ENCODE measurements around the gene ZNF324. TPM values are rescaled to one million over a fixed set of nuclear protein-coding genes. Genes with fewer than 3 reads are reported as not detected.

The ZNF324 gene
- total RNA-seq, 2 experiments from 2014 or later, result 11.9 to 23.3 TPM

DNA sequence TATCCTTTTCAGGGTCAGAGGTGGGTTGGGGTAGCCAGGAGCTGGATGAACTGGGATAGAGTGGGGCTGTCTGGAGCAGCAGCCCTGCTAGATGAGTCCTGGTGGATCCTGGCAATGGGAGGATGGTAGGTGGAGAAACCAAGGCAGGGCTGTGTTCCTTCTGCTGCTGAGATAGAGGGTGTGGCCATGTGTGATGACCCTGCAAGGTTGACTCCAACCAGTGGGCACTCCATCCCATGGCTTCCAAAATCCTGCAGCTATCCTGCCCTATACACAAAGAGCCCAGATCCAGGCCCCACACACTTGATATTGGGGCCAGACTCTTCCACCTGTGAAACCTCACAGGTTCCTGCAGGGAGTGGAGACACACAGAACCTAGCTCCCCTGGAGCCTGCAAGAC, 6.9 kb downstream of the ZNF324 start:
- BruUV-seq (replicated peaks), result no TSS peak
- Histone ChIP-seq H3K9me2 (ENCODE audit: insufficient read depth, low read length) (no peaks in the 10 kb centered on the region), H4K20me1 (ENCODE audit: insufficient read depth, low read length) (no peaks in the 10 kb centered on the region), H3K36me3 (ENCODE audit: insufficient read depth, low read length) (peaks cover 25% of the 10 kb centered on the region), H3K4me3 (ENCODE audit: low read depth, low read length, poor library complexity, severe bottlenecking) (no peak overlapping the region), H3K4me1 (ENCODE audit: insufficient read depth, low read length, poor library complexity, severe bottlenecking) (peaks cover 20% of the 10 kb centered on the region), H3K9me3 (ENCODE audit: low read length) (no peaks in the 10 kb centered on the region), H3K79me2 (ENCODE audit: insufficient read depth, low read depth, low read length) (no peaks in the 10 kb centered on the region), H3K27ac (ENCODE audit: low read depth, low read length, poor library complexity, severe bottlenecking) (no peak overlapping the region), H3K4me2 (ENCODE audit: low read length) (no peak overlapping the region), H2AFZ (ENCODE audit: low read length) (no peak overlapping the region)
- TF ChIP-seq, protein P1, sequence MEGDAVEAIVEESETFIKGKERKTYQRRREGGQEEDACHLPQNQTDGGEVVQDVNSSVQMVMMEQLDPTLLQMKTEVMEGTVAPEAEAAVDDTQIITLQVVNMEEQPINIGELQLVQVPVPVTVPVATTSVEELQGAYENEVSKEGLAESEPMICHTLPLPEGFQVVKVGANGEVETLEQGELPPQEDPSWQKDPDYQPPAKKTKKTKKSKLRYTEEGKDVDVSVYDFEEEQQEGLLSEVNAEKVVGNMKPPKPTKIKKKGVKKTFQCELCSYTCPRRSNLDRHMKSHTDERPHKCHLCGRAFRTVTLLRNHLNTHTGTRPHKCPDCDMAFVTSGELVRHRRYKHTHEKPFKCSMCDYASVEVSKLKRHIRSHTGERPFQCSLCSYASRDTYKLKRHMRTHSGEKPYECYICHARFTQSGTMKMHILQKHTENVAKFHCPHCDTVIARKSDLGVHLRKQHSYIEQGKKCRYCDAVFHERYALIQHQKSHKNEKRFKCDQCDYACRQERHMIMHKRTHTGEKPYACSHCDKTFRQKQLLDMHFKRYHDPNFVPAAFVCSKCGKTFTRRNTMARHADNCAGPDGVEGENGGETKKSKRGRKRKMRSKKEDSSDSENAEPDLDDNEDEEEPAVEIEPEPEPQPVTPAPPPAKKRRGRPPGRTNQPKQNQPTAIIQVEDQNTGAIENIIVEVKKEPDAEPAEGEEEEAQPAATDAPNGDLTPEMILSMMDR (conservative IDR thresholded peaks at IDR 0.05; ENCODE audit: low read length), result no peak
- TF ChIP-seq EZH2phosphoT487 (IDR thresholded peaks at IDR 0.05; ENCODE audit: borderline replicate concordance, low read depth, low read length), result no peak
- DNase-seq (ENCODE audit: low spot score), result no peak
- intact Hi-C loops (cut with micrococcal nuclease; ENCODE audit: unreplicated experiment), result no loop called here
- ChIA-PET CTCF (ENCODE audit: unreplicated experiment) (no interaction called here), POLR2A (no interaction called here)

DNA sequence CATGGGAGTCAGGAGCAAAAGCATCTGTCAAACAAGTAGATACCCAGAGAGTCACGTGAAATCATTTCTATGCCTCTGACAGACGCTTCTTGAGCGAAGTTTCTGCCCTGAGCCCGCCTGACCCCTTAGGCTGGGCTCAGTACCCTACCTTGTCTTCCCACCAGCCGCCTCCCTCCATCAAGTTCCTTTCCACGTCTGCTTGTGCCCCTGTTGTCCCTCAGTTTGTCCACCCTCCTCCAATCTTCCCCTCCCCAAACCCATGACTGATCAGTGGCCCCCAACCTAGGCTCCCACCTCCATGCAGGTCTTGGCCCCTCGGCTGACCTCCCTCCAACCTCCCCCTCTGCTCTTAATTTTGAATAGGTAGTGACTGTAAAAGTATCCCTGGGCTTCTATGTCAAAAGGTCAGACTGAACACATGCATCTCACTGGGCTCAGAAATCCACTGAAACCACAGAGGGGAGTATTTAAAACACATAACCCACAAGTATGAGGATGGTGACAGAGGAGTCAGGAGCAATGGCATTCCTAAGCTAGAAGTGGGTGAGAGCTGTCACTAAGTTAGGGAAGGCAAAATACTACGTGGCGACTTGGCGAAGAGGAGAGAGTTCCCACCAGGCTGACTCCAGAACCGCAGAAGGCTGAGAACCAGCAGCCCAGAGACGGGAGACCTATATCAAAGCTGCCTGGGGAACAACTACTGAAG, 7.6 kb downstream of the ZNF324 start:
- Histone ChIP-seq H3K79me2 (ENCODE audit: insufficient read depth, low read depth, low read length) (no peaks in the 10 kb centered on the region), H3K4me3 (ENCODE audit: low read depth, low read length, poor library complexity, severe bottlenecking) (no peak overlapping the region), H3K36me3 (ENCODE audit: insufficient read depth, low read length) (peaks cover 19% of the 10 kb centered on the region), H3K4me2 (ENCODE audit: low read length) (peak overlapping the region; percentile 92), H3K4me1 (ENCODE audit: insufficient read depth, low read length, poor library complexity, severe bottlenecking) (peaks cover 20% of the 10 kb centered on the region), H2AFZ (ENCODE audit: low read length) (no peak overlapping the region), H3K9me3 (ENCODE audit: low read length) (no peaks in the 10 kb centered on the region), H4K20me1 (ENCODE audit: insufficient read depth, low read length) (no peaks in the 10 kb centered on the region), H3K27ac (ENCODE audit: low read depth, low read length, poor library complexity, severe bottlenecking) (no peak overlapping the region), H3K9me2 (ENCODE audit: insufficient read depth, low read length) (no peaks in the 10 kb centered on the region)
- intact Hi-C loops (cut with micrococcal nuclease; ENCODE audit: unreplicated experiment), result no loop called here
- TF ChIP-seq EZH2phosphoT487 (IDR thresholded peaks at IDR 0.05; ENCODE audit: borderline replicate concordance, low read depth, low read length), result no peak
- TF ChIP-seq, protein P1 (conservative IDR thresholded peaks at IDR 0.05; ENCODE audit: low read length), result no peak
- DNase-seq (ENCODE audit: low spot score), result no peak
- CTCF ChIA-PET (ENCODE audit: unreplicated experiment), result no interaction called here
- BruUV-seq (replicated peaks), result no TSS peak
- POLR2A ChIA-PET, result no interaction called here

DNA sequence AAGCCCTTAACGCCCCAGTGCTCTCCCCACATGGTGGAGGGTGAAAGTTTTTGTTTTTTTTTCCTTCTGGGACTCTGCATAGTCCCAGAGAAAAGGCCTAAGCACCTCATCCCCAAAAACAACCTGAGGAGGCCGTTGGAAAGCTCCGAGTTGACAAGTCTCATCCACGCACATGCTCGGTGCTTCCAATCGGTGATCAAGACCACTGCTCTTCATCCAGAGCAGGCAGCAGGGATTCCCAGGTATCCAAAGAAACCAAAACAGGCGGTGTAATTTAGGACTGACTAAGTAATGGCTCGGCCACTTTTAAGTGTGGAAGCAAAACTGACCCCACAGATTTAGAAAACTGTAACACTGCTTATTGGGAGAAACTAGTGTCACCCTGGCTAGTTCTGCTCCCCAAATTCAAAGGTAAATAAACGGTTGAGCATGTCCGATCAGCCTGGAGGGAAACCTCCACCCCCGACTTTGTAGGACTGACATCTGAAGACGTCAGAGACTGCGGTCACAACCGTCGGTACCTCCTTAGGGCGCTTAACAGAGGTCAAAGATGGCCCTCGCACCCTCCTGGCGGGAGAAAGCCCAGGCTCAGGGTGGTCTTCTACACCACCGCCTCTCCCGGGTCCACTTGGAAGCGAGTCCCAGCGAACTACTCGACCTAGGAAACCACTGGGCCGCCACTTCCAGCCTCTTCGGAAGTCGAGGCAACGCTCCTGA, 8.3 kb downstream of the ZNF324 start:
- H3K27ac ChIP-seq (ENCODE audit: low read depth, low read length, poor library complexity, severe bottlenecking), result peak overlapping the region; percentile 77
- ChIA-PET POLR2A (no interaction called here), CTCF (ENCODE audit: unreplicated experiment) (no interaction called here)
- H3K4me3 ChIP-seq (ENCODE audit: low read depth, low read length, poor library complexity, severe bottlenecking), result peak overlapping the region; percentile 75
- no peaks in the 10 kb centered on the region for H3K79me2 ChIP-seq (ENCODE audit: insufficient read depth, low read depth, low read length)
- H3K9me2 ChIP-seq (ENCODE audit: insufficient read depth, low read length), result no peaks in the 10 kb centered on the region
- TSS peak; percentile 52 for BruUV-seq (replicated peaks)
- TF ChIP-seq EZH2phosphoT487 (IDR thresholded peaks at IDR 0.05; ENCODE audit: borderline replicate concordance, low read depth, low read length), result no peak
- TF ChIP-seq, protein P1 (conservative IDR thresholded peaks at IDR 0.05; ENCODE audit: low read length), result no peak
- intact Hi-C loops (cut with micrococcal nuclease; ENCODE audit: unreplicated experiment), result loop anchor here (5.0 kb wide), 1 partner anchor 128 kb away; no protein-coding TSS in a partner anchor
- DNase-seq (ENCODE audit: low spot score), result no peak
- H3K9me3 ChIP-seq (ENCODE audit: low read length), result no peaks in the 10 kb centered on the region
- H4K20me1 ChIP-seq (ENCODE audit: insufficient read depth, low read length), result no peaks in the 10 kb centered on the region
- peaks cover 19% of the 10 kb centered on the region for H3K36me3 ChIP-seq (ENCODE audit: insufficient read depth, low read length)
- H3K4me1 ChIP-seq (ENCODE audit: insufficient read depth, low read length, poor library complexity, severe bottlenecking), result peaks cover 20% of the 10 kb centered on the region
- peak overlapping the region; percentile 92 for H3K4me2 ChIP-seq (ENCODE audit: low read length)
- H2AFZ ChIP-seq (ENCODE audit: low read length), result peak overlapping the region; percentile 28; the same call in 1 of the 2 replicates
